Neural progenitor cell (in vitro differentiated cells): ENCODE data around the gene FARSA.

Source experiments
- EZH2 ChIP-seq: fragments of 200-600 bp; sonication (generic); IDR thresholded peaks from 2 replicates; pipeline ENCODE4 v1.6.1; 2017; ENCODE audit warnings: antibody characterized with exemption, mild to moderate bottlenecking, moderate library complexity
- EZH2phosphoT487 ChIP-seq: fragments of 200-600 bp; sonication (generic); IDR thresholded peaks from 2 replicates; pipeline ENCODE4 v1.6.1; 2017; ENCODE audit warnings: antibody characterized with exemption
- TF ChIP-seq, protein P1 (sequence below): fragments of 200-600 bp; sonication (generic); IDR thresholded peaks from 2 replicates; pipeline ENCODE4 v1.5.1; 2017; ENCODE audit warnings: antibody characterized with exemption, mild to moderate bottlenecking

DNA sequence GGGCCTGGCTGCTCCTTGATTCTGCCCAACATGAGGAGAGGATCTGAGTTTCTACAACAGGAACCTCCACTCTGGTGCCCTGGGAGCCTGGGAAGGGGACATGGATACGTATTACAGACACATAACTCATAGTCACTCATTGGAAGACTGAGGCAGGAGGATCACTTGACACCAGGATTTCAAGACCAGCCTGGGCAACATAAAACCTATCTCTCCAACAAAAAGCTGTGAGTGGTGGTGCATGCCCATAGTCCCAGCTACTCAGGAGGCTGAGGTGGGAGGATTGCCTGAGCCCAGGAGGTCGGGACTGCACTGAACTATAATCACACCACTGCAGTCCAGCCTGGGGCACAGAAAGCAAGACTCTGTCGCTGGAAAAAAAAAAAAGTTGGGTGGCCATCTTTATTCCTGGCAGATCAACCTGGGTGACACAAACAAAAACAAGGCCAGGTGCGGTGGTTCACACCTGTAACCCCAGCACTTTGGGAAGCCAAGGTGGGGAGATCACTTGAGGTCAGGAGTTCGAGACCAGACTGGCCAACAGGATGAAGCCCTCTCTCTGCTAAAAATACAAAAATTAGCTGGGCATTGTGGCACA, 45.4 kb downstream of the FARSA start:
- TF ChIP-seq, protein P1, sequence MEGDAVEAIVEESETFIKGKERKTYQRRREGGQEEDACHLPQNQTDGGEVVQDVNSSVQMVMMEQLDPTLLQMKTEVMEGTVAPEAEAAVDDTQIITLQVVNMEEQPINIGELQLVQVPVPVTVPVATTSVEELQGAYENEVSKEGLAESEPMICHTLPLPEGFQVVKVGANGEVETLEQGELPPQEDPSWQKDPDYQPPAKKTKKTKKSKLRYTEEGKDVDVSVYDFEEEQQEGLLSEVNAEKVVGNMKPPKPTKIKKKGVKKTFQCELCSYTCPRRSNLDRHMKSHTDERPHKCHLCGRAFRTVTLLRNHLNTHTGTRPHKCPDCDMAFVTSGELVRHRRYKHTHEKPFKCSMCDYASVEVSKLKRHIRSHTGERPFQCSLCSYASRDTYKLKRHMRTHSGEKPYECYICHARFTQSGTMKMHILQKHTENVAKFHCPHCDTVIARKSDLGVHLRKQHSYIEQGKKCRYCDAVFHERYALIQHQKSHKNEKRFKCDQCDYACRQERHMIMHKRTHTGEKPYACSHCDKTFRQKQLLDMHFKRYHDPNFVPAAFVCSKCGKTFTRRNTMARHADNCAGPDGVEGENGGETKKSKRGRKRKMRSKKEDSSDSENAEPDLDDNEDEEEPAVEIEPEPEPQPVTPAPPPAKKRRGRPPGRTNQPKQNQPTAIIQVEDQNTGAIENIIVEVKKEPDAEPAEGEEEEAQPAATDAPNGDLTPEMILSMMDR = no peak
- TF ChIP-seq EZH2 (no peak), EZH2phosphoT487 (no peak)
